ENCODE data around the gene DISP3. TPM values are rescaled to one million over a fixed set of nuclear protein-coding genes. Genes with fewer than 3 reads are reported as not detected.

DISP3 gene
- total RNA-seq, 1 experiment from 2014 or later = 1.1 TPM

DNA sequence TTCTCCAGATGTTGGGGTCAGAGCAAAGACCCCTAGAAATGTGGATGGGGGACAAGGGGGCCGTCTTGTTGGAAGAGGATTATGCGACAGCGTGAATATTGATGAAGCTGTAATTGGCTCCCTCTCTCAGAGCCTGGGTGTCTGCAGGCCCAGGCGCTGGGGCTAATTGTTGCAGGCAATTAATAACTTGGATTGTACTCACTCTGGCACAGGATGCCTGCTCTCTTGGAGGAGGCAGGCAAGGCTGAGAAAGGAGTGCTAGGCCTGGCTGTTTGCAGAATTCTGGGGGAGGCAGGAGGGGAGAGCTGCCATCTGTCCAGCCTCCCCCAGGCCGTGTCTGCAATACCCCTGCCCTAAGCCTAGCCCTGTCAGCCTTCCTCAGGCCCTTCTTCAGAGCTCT lies 4.1 kb upstream of the DISP3 start:
- Histone ChIP-seq H3K36me3 (ENCODE audit: control insufficient read depth, insufficient read depth, low read length) (no peaks in the 10 kb centered on the region), H3K27me3 (ENCODE audit: control insufficient read depth, insufficient read depth, low read length) (no peaks in the 10 kb centered on the region; the same call in 1 of the 2 replicates), H3K4me1 (ENCODE audit: control insufficient read depth, insufficient read depth, low read length) (no peaks in the 10 kb centered on the region), H3K27ac (ENCODE audit: low read length) (no peak overlapping the region), H3K9me3 (ENCODE audit: control insufficient read depth, insufficient read depth, low read depth, low read length) (no peaks in the 10 kb centered on the region), H3K4me3 (ENCODE audit: low read depth in 2 of 2, low read length in 2 of 2) (no peak overlapping the region)
- no peak for DNase-seq (ENCODE audit: low read depth, low spot score)
- in situ Hi-C loops (cut with HindIII; ENCODE audit: low pct_unique_long_range_greater_than_20kb, low sequenced_read_pairs) (no loop called here), intact Hi-C loops (cut with micrococcal nuclease; ENCODE audit: unreplicated experiment) (loop anchor here (10.0 kb wide), 1 partner anchor 140 kb away; no protein-coding TSS in a partner anchor)
- POLR2A ChIA-PET = no interaction called here
- CTCF ChIA-PET = interaction anchor here (0.9 kb wide), 1 partner anchor 16 kb away, joined by 5 read pairs; no protein-coding TSS in a partner anchor
- no TSS peak for BruUV-seq (replicated peaks)
- no peak for TF ChIP-seq POLR2AphosphoS5 (IDR thresholded peaks at IDR 0.05; ENCODE audit: low read depth, low read length)
- no peak for TF ChIP-seq TCF7L2 (IDR thresholded peaks at IDR 0.05; ENCODE audit: low read depth, low read length)
- no peak for TF ChIP-seq SIN3A (IDR thresholded peaks at IDR 0.05; ENCODE audit: borderline replicate concordance, insufficient read depth, low read depth, low read length)
- TF ChIP-seq, protein P1, sequence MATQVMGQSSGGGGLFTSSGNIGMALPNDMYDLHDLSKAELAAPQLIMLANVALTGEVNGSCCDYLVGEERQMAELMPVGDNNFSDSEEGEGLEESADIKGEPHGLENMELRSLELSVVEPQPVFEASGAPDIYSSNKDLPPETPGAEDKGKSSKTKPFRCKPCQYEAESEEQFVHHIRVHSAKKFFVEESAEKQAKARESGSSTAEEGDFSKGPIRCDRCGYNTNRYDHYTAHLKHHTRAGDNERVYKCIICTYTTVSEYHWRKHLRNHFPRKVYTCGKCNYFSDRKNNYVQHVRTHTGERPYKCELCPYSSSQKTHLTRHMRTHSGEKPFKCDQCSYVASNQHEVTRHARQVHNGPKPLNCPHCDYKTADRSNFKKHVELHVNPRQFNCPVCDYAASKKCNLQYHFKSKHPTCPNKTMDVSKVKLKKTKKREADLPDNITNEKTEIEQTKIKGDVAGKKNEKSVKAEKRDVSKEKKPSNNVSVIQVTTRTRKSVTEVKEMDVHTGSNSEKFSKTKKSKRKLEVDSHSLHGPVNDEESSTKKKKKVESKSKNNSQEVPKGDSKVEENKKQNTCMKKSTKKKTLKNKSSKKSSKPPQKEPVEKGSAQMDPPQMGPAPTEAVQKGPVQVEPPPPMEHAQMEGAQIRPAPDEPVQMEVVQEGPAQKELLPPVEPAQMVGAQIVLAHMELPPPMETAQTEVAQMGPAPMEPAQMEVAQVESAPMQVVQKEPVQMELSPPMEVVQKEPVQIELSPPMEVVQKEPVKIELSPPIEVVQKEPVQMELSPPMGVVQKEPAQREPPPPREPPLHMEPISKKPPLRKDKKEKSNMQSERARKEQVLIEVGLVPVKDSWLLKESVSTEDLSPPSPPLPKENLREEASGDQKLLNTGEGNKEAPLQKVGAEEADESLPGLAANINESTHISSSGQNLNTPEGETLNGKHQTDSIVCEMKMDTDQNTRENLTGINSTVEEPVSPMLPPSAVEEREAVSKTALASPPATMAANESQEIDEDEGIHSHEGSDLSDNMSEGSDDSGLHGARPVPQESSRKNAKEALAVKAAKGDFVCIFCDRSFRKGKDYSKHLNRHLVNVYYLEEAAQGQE (IDR thresholded peaks at IDR 0.05; ENCODE audit: insufficient read depth in 1 of 2, low read depth in 2 of 2, low read length in 1 of 2) = no peak
- TF ChIP-seq, protein P2, sequence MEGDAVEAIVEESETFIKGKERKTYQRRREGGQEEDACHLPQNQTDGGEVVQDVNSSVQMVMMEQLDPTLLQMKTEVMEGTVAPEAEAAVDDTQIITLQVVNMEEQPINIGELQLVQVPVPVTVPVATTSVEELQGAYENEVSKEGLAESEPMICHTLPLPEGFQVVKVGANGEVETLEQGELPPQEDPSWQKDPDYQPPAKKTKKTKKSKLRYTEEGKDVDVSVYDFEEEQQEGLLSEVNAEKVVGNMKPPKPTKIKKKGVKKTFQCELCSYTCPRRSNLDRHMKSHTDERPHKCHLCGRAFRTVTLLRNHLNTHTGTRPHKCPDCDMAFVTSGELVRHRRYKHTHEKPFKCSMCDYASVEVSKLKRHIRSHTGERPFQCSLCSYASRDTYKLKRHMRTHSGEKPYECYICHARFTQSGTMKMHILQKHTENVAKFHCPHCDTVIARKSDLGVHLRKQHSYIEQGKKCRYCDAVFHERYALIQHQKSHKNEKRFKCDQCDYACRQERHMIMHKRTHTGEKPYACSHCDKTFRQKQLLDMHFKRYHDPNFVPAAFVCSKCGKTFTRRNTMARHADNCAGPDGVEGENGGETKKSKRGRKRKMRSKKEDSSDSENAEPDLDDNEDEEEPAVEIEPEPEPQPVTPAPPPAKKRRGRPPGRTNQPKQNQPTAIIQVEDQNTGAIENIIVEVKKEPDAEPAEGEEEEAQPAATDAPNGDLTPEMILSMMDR (IDR thresholded peaks at IDR 0.05) = no peak
- ATAC-seq = no peak

GRCh38 chr1:11475748-11476147 lies 3.2 kb upstream of the DISP3 start:
- ChIA-PET POLR2A (interaction anchor here (0.5 kb wide), 1 partner anchor 479 kb away, joined by 6 read pairs; no protein-coding TSS in a partner anchor), CTCF (interaction anchor here (0.6 to 1.0 kb wide), 3 partner anchors 17 to 363 kb away, joined by 3 to 5 read pairs (median 3); no protein-coding TSS in a partner anchor)
- H3K4me3 ChIP-seq (ENCODE audit: low read depth in 2 of 2, low read length in 2 of 2) = no peak overlapping the region
- H3K9me3 ChIP-seq (ENCODE audit: control insufficient read depth, insufficient read depth, low read depth, low read length) = no peaks in the 10 kb centered on the region
- TF ChIP-seq TCF7L2 (IDR thresholded peaks at IDR 0.05; ENCODE audit: low read depth, low read length) = no peak
- TF ChIP-seq, protein P2 (IDR thresholded peaks at IDR 0.05) = no peak
- TF ChIP-seq POLR2AphosphoS5 (IDR thresholded peaks at IDR 0.05; ENCODE audit: low read depth, low read length) = no peak
- no peak for TF ChIP-seq SIN3A (IDR thresholded peaks at IDR 0.05; ENCODE audit: borderline replicate concordance, insufficient read depth, low read depth, low read length)
- no peaks in the 10 kb centered on the region; the same call in 1 of the 2 replicates for H3K27me3 ChIP-seq (ENCODE audit: control insufficient read depth, insufficient read depth, low read length)
- no peaks in the 10 kb centered on the region for H3K36me3 ChIP-seq (ENCODE audit: control insufficient read depth, insufficient read depth, low read length)
- BruUV-seq (replicated peaks) = no TSS peak
- no peaks in the 10 kb centered on the region for H3K4me1 ChIP-seq (ENCODE audit: control insufficient read depth, insufficient read depth, low read length)
- no peak for ATAC-seq
- H3K27ac ChIP-seq (ENCODE audit: low read length) = no peak overlapping the region
- intact Hi-C loops (cut with micrococcal nuclease; ENCODE audit: unreplicated experiment) = loop anchor here (10.0 kb wide), 1 partner anchor 141 kb away; no protein-coding TSS in a partner anchor
- in situ Hi-C loops (cut with HindIII; ENCODE audit: low pct_unique_long_range_greater_than_20kb, low sequenced_read_pairs) = no loop called here
- no peak for DNase-seq (ENCODE audit: low read depth, low spot score)
